Endodermal cell (in vitro differentiated cells): ENCODE data around the gene SLC19A1. TPM values are rescaled to one million over a fixed set of nuclear protein-coding genes. Genes with fewer than 3 reads are reported as not detected.

Experiments used
- DNase-seq: peaks from one replicate; pipeline ENCODE4 v3.0.0-alpha.2; 2017
- H3K27ac ChIP-seq: 2 replicates; pipeline ENCODE4 v1.5.1; 2013; ENCODE audit warnings: mild to moderate bottlenecking, low read depth, low read length, moderate library complexity
- H3K27me3 ChIP-seq: 2 replicates; pipeline ENCODE4 v1.6.1; 2013; ENCODE audit warnings: mild to moderate bottlenecking, low read length, moderate library complexity; ENCODE audit not compliant: insufficient read depth, control insufficient read depth, poor library complexity, severe bottlenecking
- H3K36me3 ChIP-seq: 2 replicates; pipeline ENCODE4 v1.7.0; 2013; ENCODE audit warnings: mild to moderate bottlenecking, low read length, moderate library complexity; ENCODE audit not compliant: control insufficient read depth, insufficient read depth
- H3K4me1 ChIP-seq: one replicate; pipeline ENCODE4 v1.7.0; 2013; ENCODE audit warnings: low read length; ENCODE audit not compliant: control insufficient read depth, insufficient read depth
- H3K4me3 ChIP-seq: 2 replicates; pipeline ENCODE4 v1.5.1; 2013; ENCODE audit warnings: mild to moderate bottlenecking, low read length, moderate library complexity
- H3K9ac ChIP-seq: 2 replicates; pipeline ENCODE4 v1.6.1; 2013; ENCODE audit warnings: mild to moderate bottlenecking, low read length, moderate library complexity; ENCODE audit not compliant: poor library complexity, severe bottlenecking; ENCODE audit errors: extremely low read depth
- H3K9me3 ChIP-seq: 2 replicates; pipeline ENCODE4 v1.6.1; 2013; ENCODE audit warnings: mild to moderate bottlenecking, low read length, moderate library complexity; ENCODE audit not compliant: control insufficient read depth
- H3K27ac Mint-ChIP-seq: 2 replicates; pipeline ENCODE4 v1.8.0; 2020; ENCODE audit warnings: mixed read lengths
- H3K27me3 Mint-ChIP-seq: 2 replicates; pipeline ENCODE4 v1.8.0; 2021; ENCODE audit warnings: mild to moderate bottlenecking, mixed read lengths; ENCODE audit not compliant: insufficient read depth
- H3K36me3 Mint-ChIP-seq: 2 replicates; pipeline ENCODE4 v1.8.0; 2020; ENCODE audit warnings: low read depth, mixed read lengths
- H3K4me1 Mint-ChIP-seq: 2 replicates; pipeline ENCODE4 v1.8.0; 2020; ENCODE audit warnings: mixed read lengths
- H3K4me3 Mint-ChIP-seq: 2 replicates; pipeline ENCODE4 v1.8.0; 2020; ENCODE audit warnings: mild to moderate bottlenecking, moderate library complexity, mixed read lengths
- H3K9me3 Mint-ChIP-seq: 2 replicates; pipeline ENCODE4 v1.8.0; 2020; ENCODE audit warnings: mild to moderate bottlenecking, mixed read lengths
- CTCF ChIP-seq: fragments of 200-600 bp; sonication (generic); conservative IDR thresholded peaks from 2 replicates; pipeline ENCODE4 v1.5.0; 2021; ENCODE audit warnings: antibody characterized with exemption, mild to moderate bottlenecking
- WGBS, 2 experiments: methylation state at CpG; one replicate each; pipeline versions ENCODE4 v1.1.5 to v1.1.7; 2013; ENCODE audit warnings: missing lambda C conversion rate in 2 of 2, mixed read lengths in 1 of 2; ENCODE audit not compliant: insufficient coverage in 1 of 2, insufficient read length in 1 of 2; 5-methylcytosine and 5-hydroxymethylcytosine counted together
- total RNA-seq, 2 donors: library from RNA; stranded (reverse); fragmentation: NEBNext Ultra II Directional in 1 of 2; extraction: Animal tissue kit (Norgen Biotek cat#: 25700) in 1 of 2; gene quantifications; 2 replicates in 1 of 2; 3 replicates in 1 of 2; pipeline ENCODE4 v1.2.1, GENCODE V29; 2021

Gene SLC19A1
- total RNA-seq, 2 donors from 2014 or later = 28.8 to 29.4 TPM

- Mint-ChIP-seq H3K9me3 (peaks cover 35% of the 10 kb centered on the region), H3K36me3 (peaks cover 49% of the 10 kb centered on the region), H3K27me3 (peaks cover 2% of the 10 kb centered on the region), H3K27ac (no peak overlapping the region), H3K4me3 (no peak overlapping the region), H3K4me1 (no peaks in the 10 kb centered on the region)
- H3K4me3 ChIP-seq = no peak overlapping the region
- H3K27ac ChIP-seq = no peak overlapping the region
- TF ChIP-seq CTCF = no peak
- WGBS, 2 experiments = 94 to 97% methylated on average over 10 to 21 of the region's 21 CpGs
- H3K4me1 ChIP-seq = no peaks in the 10 kb centered on the region
- H3K9me3 ChIP-seq = peaks cover 35% of the 10 kb centered on the region
- no peak overlapping the region for H3K9ac ChIP-seq
- H3K27me3 ChIP-seq = no peaks in the 10 kb centered on the region
- peaks cover 28% of the 10 kb centered on the region for H3K36me3 ChIP-seq
- peak; percentile 36 for DNase-seq
Measured at GRCh38 chr21:45516071-45516670, 26.1 kb downstream of the SLC19A1 start.

GRCh38 chr21:45515241-45516061, 26.8 kb downstream of the SLC19A1 start:
- Mint-ChIP-seq H3K36me3 (peaks cover 44% of the 10 kb centered on the region), H3K4me1 (no peaks in the 10 kb centered on the region), H3K27ac (no peak overlapping the region), H3K9me3 (peaks cover 27% of the 10 kb centered on the region), H3K27me3 (peaks cover 2% of the 10 kb centered on the region), H3K4me3 (no peak overlapping the region)
- peak; percentile 82 for DNase-seq
- 92 to 93% methylated on average over 17 to 31 of the region's 31 CpGs for WGBS, 2 experiments
- no peak overlapping the region for H3K9ac ChIP-seq
- peaks cover 22% of the 10 kb centered on the region for H3K36me3 ChIP-seq
- H3K27me3 ChIP-seq = no peaks in the 10 kb centered on the region
- H3K27ac ChIP-seq = no peak overlapping the region
- peaks cover 27% of the 10 kb centered on the region for H3K9me3 ChIP-seq
- no peaks in the 10 kb centered on the region for H3K4me1 ChIP-seq
- peak; percentile 53 for TF ChIP-seq CTCF
- no peak overlapping the region for H3K4me3 ChIP-seq

- no peaks in the 10 kb centered on the region for H3K4me1 Mint-ChIP-seq
- H3K27ac Mint-ChIP-seq = no peak overlapping the region
- no peaks in the 10 kb centered on the region for H3K27me3 ChIP-seq
- peaks cover 18% of the 10 kb centered on the region for H3K9me3 ChIP-seq
- H3K9ac ChIP-seq = no peak overlapping the region
- no peaks in the 10 kb centered on the region for H3K4me1 ChIP-seq
- no peak overlapping the region for H3K27ac ChIP-seq
- peaks cover 34% of the 10 kb centered on the region for H3K36me3 Mint-ChIP-seq
- no peak overlapping the region for H3K4me3 Mint-ChIP-seq
- peaks cover 18% of the 10 kb centered on the region for H3K9me3 Mint-ChIP-seq
- no peak for TF ChIP-seq CTCF
- 90 to 93% methylated on average over 16 to 22 of the region's 22 CpGs for WGBS, 2 experiments
- DNase-seq = peak; percentile 49
- peaks cover 2% of the 10 kb centered on the region for H3K27me3 Mint-ChIP-seq
- no peak overlapping the region for H3K4me3 ChIP-seq
- peaks cover 16% of the 10 kb centered on the region for H3K36me3 ChIP-seq
Measured at GRCh38 chr21:45514311-45515021, 27.8 kb downstream of the SLC19A1 start.
